A549 (cell line): ENCODE measurements around the gene PDE6D. TPM values are rescaled to one million over a fixed set of nuclear protein-coding genes. Genes with fewer than 3 reads are reported as not detected.

Experiments
- ATAC-seq, 2 experiments: fragments of 200-7000 bp in 1 of 2; fragments of >200 bp in 1 of 2; cut with Nextera tagmentation in 1 of 2; cut with Tn5 transposase in 1 of 2; 3 replicates each; pipeline versions ENCODE4 v1.8.0 to v1.9.1; 2018 to 2020; ENCODE audit warnings: mild to moderate bottlenecking in 1 of 2, moderate library complexity in 1 of 2
- CTCF ChIA-PET: fragments of 300-600 bp; sonication (Branson Sonifier 250); formaldehyde crosslinking; extraction: SDS; loops from one replicate; lab custom pipeline; 2021; ENCODE audit warnings: antibody characterized with exemption, inconsistent platforms; lab: Yijun Ruan, JAX
- POLR2A ChIA-PET: fragments of 350-600 bp; formaldehyde crosslinking; extraction: SDS; loops from one replicate; lab custom pipeline; 2021; ENCODE audit warnings: antibody characterized with exemption, inconsistent platforms; lab: Yijun Ruan, JAX
- DNase-seq, 2 experiments: peaks; one replicate each; pipeline versions ENCODE4 v3.0.0 to v3.0.0-alpha.2; 2011 to 2016; ENCODE audit warnings: low read depth in 1 of 2, low spot score in 1 of 2
- FAIRE-seq: peaks from 2 replicates; lab custom pipeline; 2011; peaks lifted over from hg19 to GRCh38; lab: Jason Lieb, UNC
- H3K27ac ChIP-seq, 2 experiments: fragments of >200 bp; sonication (Bioruptor Twin); formaldehyde crosslinking; 3 replicates each; pipeline ENCODE4 v1.5.1; 2016 to 2017
- H3K4me1 ChIP-seq: fragments of >200 bp; sonication (Bioruptor Twin); formaldehyde crosslinking; 3 replicates; pipeline ENCODE4 v1.6.1; 2016
- H3K4me2 ChIP-seq: fragments of >200 bp; sonication (Bioruptor Twin); formaldehyde crosslinking; 3 replicates; pipeline ENCODE4 v1.6.1; 2016
- H3K4me3 ChIP-seq: fragments of >200 bp; sonication (Bioruptor Twin); formaldehyde crosslinking; 3 replicates; pipeline ENCODE4 v1.5.1; 2016
- H3K9me3 ChIP-seq: fragments of >200 bp; sonication (Bioruptor Twin); formaldehyde crosslinking; 3 replicates; pipeline ENCODE4 v1.6.1; 2016
- ATOH8 ChIP-seq: fragments of 250-450 bp; sonication (Bioruptor Pico); IDR thresholded peaks from 2 replicates; pipeline ENCODE4 v1.5.0; 2020; ENCODE audit warnings: low read depth, mild to moderate bottlenecking, moderate library complexity
- CEBPB ChIP-seq, 2 experiments: fragments of >200 bp in 1 of 2; sonication (Bioruptor Twin) in 1 of 2; formaldehyde crosslinking in 1 of 2; IDR thresholded peaks; 2 replicates each; pipeline ENCODE4 v1.6.1; 2012 to 2016
- CHD2 ChIP-seq: fragments of 150-350 bp; IDR thresholded peaks from 2 replicates; pipeline ENCODE4 v1.6.1; 2014; ENCODE audit warnings: low read length; ENCODE audit not compliant: partially characterized antibody
- CHD4 ChIP-seq: fragments of 200-600 bp; sonication (generic); IDR thresholded peaks from 2 replicates; pipeline ENCODE4 v1.6.1; 2016; ENCODE audit warnings: antibody characterized with exemption, mild to moderate bottlenecking, borderline replicate concordance
- E2F6 ChIP-seq: IDR thresholded peaks from 2 replicates; pipeline ENCODE4 v1.6.1; 2012; ENCODE audit warnings: low read depth, borderline replicate concordance
- EHF ChIP-seq: fragments of 250-450 bp; sonication (Bioruptor Pico); IDR thresholded peaks from 2 replicates; pipeline ENCODE4 v1.5.0; 2020; ENCODE audit warnings: mild to moderate bottlenecking
- EHMT2 ChIP-seq: fragments of 200-600 bp; sonication (generic); IDR thresholded peaks from 2 replicates; pipeline ENCODE4 v1.6.1; 2016; ENCODE audit warnings: antibody characterized with exemption, low read depth, mild to moderate bottlenecking, moderate library complexity
- ESRRA ChIP-seq: fragments of 150-350 bp; IDR thresholded peaks from 2 replicates; pipeline ENCODE4 v1.6.1; 2014; ENCODE audit warnings: mild to moderate bottlenecking, low read length, borderline replicate concordance
- FOSB ChIP-seq: fragments of 250-450 bp; sonication (Bioruptor Pico); IDR thresholded peaks from 2 replicates; pipeline ENCODE4 v1.5.0; 2020; ENCODE audit warnings: mild to moderate bottlenecking, moderate library complexity
- HES2 ChIP-seq: fragments of >200 bp; sonication (Bioruptor Twin); formaldehyde crosslinking; IDR thresholded peaks from 2 replicates; pipeline ENCODE4 v1.6.1; 2016
- HEYL ChIP-seq: fragments of 250-450 bp; sonication (Bioruptor Pico); IDR thresholded peaks from 2 replicates; pipeline ENCODE4 v1.8.0; 2021; ENCODE audit warnings: mild to moderate bottlenecking, moderate library complexity
- HMGXB4 ChIP-seq: fragments of 250-450 bp; sonication (Bioruptor Pico); IDR thresholded peaks from 2 replicates; pipeline ENCODE4 v1.5.0; 2021; ENCODE audit warnings: mild to moderate bottlenecking, moderate library complexity, borderline replicate concordance
- HOXA7 ChIP-seq: fragments of 250-450 bp; sonication (Bioruptor Pico); IDR thresholded peaks from 2 replicates; pipeline ENCODE4 v1.5.0; 2020; ENCODE audit warnings: mild to moderate bottlenecking, moderate library complexity
- KDM1A ChIP-seq: fragments of 200-600 bp; sonication (generic); IDR thresholded peaks from 2 replicates; pipeline ENCODE4 v1.6.1; 2016; ENCODE audit warnings: low read depth, mild to moderate bottlenecking
- MAX ChIP-seq: IDR thresholded peaks from 2 replicates; pipeline ENCODE4 v1.6.1; 2012
- PHF8 ChIP-seq: fragments of 200-600 bp; sonication (generic); IDR thresholded peaks from 2 replicates; pipeline ENCODE4 v1.6.1; 2016; ENCODE audit warnings: low read depth, mild to moderate bottlenecking, antibody characterized with exemption, moderate library complexity, borderline replicate concordance
- RCOR1 ChIP-seq: fragments of 150-350 bp; IDR thresholded peaks from 2 replicates; pipeline ENCODE4 v1.6.1; 2014; ENCODE audit warnings: antibody characterized with exemption, low read length, low read depth
- REST ChIP-seq: fragments of 200-600 bp; sonication (generic); IDR thresholded peaks from 2 replicates; pipeline ENCODE4 v1.6.1; 2016; ENCODE audit warnings: antibody characterized with exemption, mild to moderate bottlenecking, moderate library complexity
- SMC3 ChIP-seq: fragments of >200 bp; sonication (Bioruptor Twin); formaldehyde crosslinking; IDR thresholded peaks from 3 replicates; pipeline ENCODE4 v1.6.1; 2018; ENCODE audit warnings: inconsistent platforms
- ZFP36 ChIP-seq: fragments of 450-650 bp; IDR thresholded peaks from 2 replicates; pipeline ENCODE4 v1.6.1; 2014; ENCODE audit warnings: borderline replicate concordance; ENCODE audit not compliant: partially characterized antibody
- WGBS: methylation state at CpG from one replicate; pipeline ENCODE4 v1.1.6; 2017; ENCODE audit errors: missing lambda C conversion rate; 5-methylcytosine and 5-hydroxymethylcytosine counted together
- polyA plus RNA-seq, 4 experiments: library from polyadenylated mRNA; depleted of rRNA in 3 of 4; stranded (reverse); fragments of >200 nt; fragmentation: RNase III in 1 of 4; extraction: RNeasy Plus Mini Kit Qiagen cat#74134 plus additional on column Dnase treatment in 1 of 4; gene quantifications; 2 replicates in 3 of 4; 3 replicates in 1 of 4; pipeline ENCODE4 v1.2.3, GENCODE V29; 2011 to 2017

PDE6D gene
- polyA plus RNA-seq, 2 of the 4 experiments (the other 2 are of a cell fraction) = 27.3 to 51.3 TPM

GRCh38 chr2:231794383-231794782 lies 13.3 kb upstream of the PDE6D start (continued):
- TF ChIP-seq HMGXB4 (CRISPR knock-in tag) = no peak

GRCh38 chr2:231791107-231791506 lies 10.0 kb upstream of the PDE6D start:
- Histone ChIP-seq H3K4me1 (peaks cover 24% of the 10 kb centered on the region), H3K4me2 (no peak overlapping the region), H3K4me3 (no peak overlapping the region), H3K27ac (no peak overlapping the region), H3K9me3 (no peaks in the 10 kb centered on the region)
- no peak for FAIRE-seq
- TF ChIP-seq CEBPB (IDR thresholded peaks at IDR 0.05) = no peak
- no peak for TF ChIP-seq KDM1A
- no peak for TF ChIP-seq CHD4
- no peak for TF ChIP-seq REST
- TF ChIP-seq SMC3 = no peak
- TF ChIP-seq ZFP36 = no peak
- no peak for TF ChIP-seq CHD2
- no peak for TF ChIP-seq ESRRA
- no peak for TF ChIP-seq EHMT2
- no peak for TF ChIP-seq ATOH8 (CRISPR knock-in tag)
- TF ChIP-seq HEYL = no peak
- no peak for TF ChIP-seq HMGXB4 (CRISPR knock-in tag)
- no peak for TF ChIP-seq FOSB (CRISPR knock-in tag)
- TF ChIP-seq EHF = no peak
- TF ChIP-seq E2F6 = no peak
- no peak for TF ChIP-seq HES2
- TF ChIP-seq HOXA7 (CRISPR knock-in tag) = no peak
- TF ChIP-seq MAX = no peak
- TF ChIP-seq PHF8 = no peak
- TF ChIP-seq RCOR1 = no peak
- ChIA-PET POLR2A (no interaction called here), CTCF (interaction anchor here (1.6 kb wide), 1 partner anchor 77 kb away, joined by 3 read pairs; no protein-coding TSS in a partner anchor)
- WGBS = 72% methylated on average over 3 of the region's 3 CpGs
- no peak for ATAC-seq
- DNase-seq = no peak
